GM15510 (cell line): ENCODE results near the gene SLC14A1.

Experiments
- POLR2A ChIP-seq: IDR thresholded peaks from 3 replicates; pipeline ENCODE4 v1.6.1; 2011; ENCODE audit warnings: borderline replicate concordance; ENCODE audit not compliant: insufficient read length; ENCODE audit errors: extremely low read depth

SLC14A1 gene

GRCh38 chr18:45774065-45774521 lies 50.1 kb downstream of the SLC14A1 start:
- TF ChIP-seq POLR2A, result no peak

GRCh38 chr18:45775241-45775676 lies 51.3 kb downstream of the SLC14A1 start:
- peak; percentile 52 for TF ChIP-seq POLR2A

GRCh38 chr18:45775743-45776142 lies 51.8 kb downstream of the SLC14A1 start:
- TF ChIP-seq POLR2A, result no peak

GRCh38 chr18:45777393-45777792 lies 53.4 kb downstream of the SLC14A1 start:
- TF ChIP-seq POLR2A, result no peak

- no peak for TF ChIP-seq POLR2A
Measured at GRCh38 chr18:45780568-45780967, 56.6 kb downstream of the SLC14A1 start.

- TF ChIP-seq POLR2A, result no peak
Measured at GRCh38 chr18:45782662-45783061, 58.7 kb downstream of the SLC14A1 start.

GRCh38 chr18:45783097-45784075 lies 59.4 kb downstream of the SLC14A1 start:
- no peak for TF ChIP-seq POLR2A

GRCh38 chr18:45785134-45785533 lies 61.2 kb downstream of the SLC14A1 start:
- no peak for TF ChIP-seq POLR2A

- no peak for TF ChIP-seq POLR2A
Measured at GRCh38 chr18:45786941-45787340, 63.0 kb downstream of the SLC14A1 start.

- no peak for TF ChIP-seq POLR2A
Measured at GRCh38 chr18:45787346-45787745, 63.4 kb downstream of the SLC14A1 start.

- TF ChIP-seq POLR2A, result no peak
Measured at GRCh38 chr18:45788861-45789260, 64.9 kb downstream of the SLC14A1 start.

GRCh38 chr18:45792506-45793263 lies 68.7 kb downstream of the SLC14A1 start:
- TF ChIP-seq POLR2A, result no peak

- no peak for TF ChIP-seq POLR2A
Measured at GRCh38 chr18:45793264-45793965, 69.4 kb downstream of the SLC14A1 start.

GRCh38 chr18:45801416-45802004 lies 77.5 kb downstream of the SLC14A1 start:
- no peak for TF ChIP-seq POLR2A
